ENCODE data around the gene SGO2.

GRCh38 chr2:200622106-200622505 lies 96.1 kb downstream of the SGO2 start:
- TF ChIP-seq CTCF (conservative IDR thresholded peaks at IDR 0.05) (no peak), ZFX (IDR thresholded peaks at IDR 0.05) (no peak)
